Activated CD4-positive, alpha-beta T cell treated with anti-CD3 and anti-CD28 coated beads, Interleukin-10, Interleukin-2, amounts not matched to agents 100 ng/mL and 50 ng/mL, durations not matched to agents 16 hours and 8 hours (primary cell): ENCODE results near the gene TMC6.
A peak's percentile ranks its signal among the peaks of the same experiment; 100 is the strongest.

Experiments used
- DNase-seq: peaks from one replicate; pipeline ENCODE4 v3.0.0-alpha.2; 2020

The TMC6 gene

GRCh38 chr17:78064708-78065107 is 63.8 kb downstream of the TMC6 start:
- DNase-seq, result no peak

DNA sequence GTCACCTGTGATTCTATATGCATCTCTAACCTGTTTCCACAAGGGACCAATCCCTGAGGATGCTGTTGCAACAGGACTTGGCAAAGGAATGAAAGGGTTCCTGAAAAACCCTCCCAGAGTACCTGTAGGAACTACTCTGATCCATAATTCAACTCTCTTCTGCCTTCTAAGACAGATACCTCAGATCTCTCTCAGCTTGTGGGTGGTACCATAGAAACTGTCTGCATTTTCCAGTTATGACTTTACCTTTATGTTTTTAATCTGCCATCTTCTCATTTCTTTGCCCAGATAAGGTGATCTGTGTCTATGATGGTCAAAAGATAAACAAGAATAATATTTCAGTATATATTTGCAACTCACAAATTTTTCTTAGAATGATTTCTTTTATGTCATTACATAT is 65.1 kb downstream of the TMC6 start:
- peak; percentile 44 for DNase-seq

GRCh38 chr17:78062596-78062995 is 66.0 kb downstream of the TMC6 start:
- DNase-seq, result no peak
